ENCODE results near the gene AQP1. TPM values are rescaled to one million over a fixed set of nuclear protein-coding genes. Genes with fewer than 3 reads are reported as not detected.

Gene AQP1
- total RNA-seq, 2 donors from 2014 or later: 33.9 to 47.4 TPM

GRCh38 chr7:30871655-30872054, 40.0 kb upstream of the AQP1 start:
- DNase-seq: no peak
- Histone ChIP-seq H3K27ac (no peak overlapping the region), H3K9ac (ENCODE audit: low read depth in 2 of 2, low read length in 2 of 2) (no peak overlapping the region), H3K9me3 (no peaks in the 10 kb centered on the region), H3K4me3 (no peak overlapping the region), H3K4me1 (no peaks in the 10 kb centered on the region), H3K27me3 (no peaks in the 10 kb centered on the region), H3K36me3 (no peaks in the 10 kb centered on the region)
- intact Hi-C loops (cut with DNase I): no loop called here
- TF ChIP-seq, protein P1, sequence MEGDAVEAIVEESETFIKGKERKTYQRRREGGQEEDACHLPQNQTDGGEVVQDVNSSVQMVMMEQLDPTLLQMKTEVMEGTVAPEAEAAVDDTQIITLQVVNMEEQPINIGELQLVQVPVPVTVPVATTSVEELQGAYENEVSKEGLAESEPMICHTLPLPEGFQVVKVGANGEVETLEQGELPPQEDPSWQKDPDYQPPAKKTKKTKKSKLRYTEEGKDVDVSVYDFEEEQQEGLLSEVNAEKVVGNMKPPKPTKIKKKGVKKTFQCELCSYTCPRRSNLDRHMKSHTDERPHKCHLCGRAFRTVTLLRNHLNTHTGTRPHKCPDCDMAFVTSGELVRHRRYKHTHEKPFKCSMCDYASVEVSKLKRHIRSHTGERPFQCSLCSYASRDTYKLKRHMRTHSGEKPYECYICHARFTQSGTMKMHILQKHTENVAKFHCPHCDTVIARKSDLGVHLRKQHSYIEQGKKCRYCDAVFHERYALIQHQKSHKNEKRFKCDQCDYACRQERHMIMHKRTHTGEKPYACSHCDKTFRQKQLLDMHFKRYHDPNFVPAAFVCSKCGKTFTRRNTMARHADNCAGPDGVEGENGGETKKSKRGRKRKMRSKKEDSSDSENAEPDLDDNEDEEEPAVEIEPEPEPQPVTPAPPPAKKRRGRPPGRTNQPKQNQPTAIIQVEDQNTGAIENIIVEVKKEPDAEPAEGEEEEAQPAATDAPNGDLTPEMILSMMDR (IDR thresholded peaks at IDR 0.05): no peak

DNA sequence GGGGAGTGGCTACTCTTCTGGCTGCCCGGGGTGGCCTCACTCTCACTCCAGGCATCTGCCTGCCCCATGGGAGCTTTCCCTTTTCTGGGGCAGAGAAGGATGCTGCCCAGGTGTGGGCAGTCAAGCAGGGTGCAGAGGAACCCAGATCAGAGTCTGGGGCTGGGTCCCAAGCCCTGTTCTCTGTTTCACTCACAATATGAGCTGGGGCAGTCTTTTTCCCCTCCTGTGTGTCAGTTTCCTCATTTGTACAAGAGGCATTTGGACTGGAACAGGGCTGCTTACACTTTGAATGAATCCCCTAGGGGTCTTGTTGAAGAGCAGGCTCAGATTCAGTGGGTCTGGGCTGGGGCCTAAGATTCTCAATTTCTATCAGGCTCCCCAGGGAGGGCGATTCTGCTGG, 38.4 kb upstream of the AQP1 start:
- Histone ChIP-seq H3K9me3 (no peaks in the 10 kb centered on the region), H3K9ac (ENCODE audit: low read depth in 2 of 2, low read length in 2 of 2) (no peak overlapping the region), H3K36me3 (no peaks in the 10 kb centered on the region), H3K27me3 (no peaks in the 10 kb centered on the region), H3K4me1 (no peaks in the 10 kb centered on the region), H3K27ac (no peak overlapping the region), H3K4me3 (no peak overlapping the region)
- no peak for DNase-seq
- intact Hi-C loops (cut with DNase I): no loop called here
- TF ChIP-seq, protein P1 (IDR thresholded peaks at IDR 0.05): no peak

DNA sequence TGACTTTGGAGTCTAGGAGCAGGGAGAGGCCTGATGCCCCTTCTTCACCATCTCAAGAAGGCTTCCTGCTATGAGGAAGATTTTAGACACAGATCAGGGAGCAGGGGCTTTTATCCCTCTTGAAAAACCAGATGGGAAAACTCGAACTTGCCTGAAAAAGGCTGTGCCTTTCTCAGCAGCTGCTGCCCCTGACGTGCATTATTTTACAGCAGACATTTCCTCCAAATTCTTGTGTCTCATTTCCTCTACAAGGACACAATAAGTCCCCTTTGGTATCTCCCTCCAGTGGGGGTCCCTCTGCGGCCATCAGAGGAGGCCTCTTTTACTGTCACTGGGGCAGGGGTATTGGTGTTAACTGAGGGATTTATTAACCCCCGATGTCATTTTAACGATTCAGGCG, 38.0 kb upstream of the AQP1 start:
- H3K9ac ChIP-seq (ENCODE audit: low read depth in 2 of 2, low read length in 2 of 2): no peak overlapping the region
- TF ChIP-seq, protein P1 (IDR thresholded peaks at IDR 0.05): no peak
- intact Hi-C loops (cut with DNase I): no loop called here
- DNase-seq: no peak
- H3K36me3 ChIP-seq: no peaks in the 10 kb centered on the region
- no peaks in the 10 kb centered on the region for H3K9me3 ChIP-seq
- no peaks in the 10 kb centered on the region for H3K4me1 ChIP-seq
- no peak overlapping the region for H3K4me3 ChIP-seq
- no peak overlapping the region for H3K27ac ChIP-seq
- H3K27me3 ChIP-seq: no peaks in the 10 kb centered on the region

DNA sequence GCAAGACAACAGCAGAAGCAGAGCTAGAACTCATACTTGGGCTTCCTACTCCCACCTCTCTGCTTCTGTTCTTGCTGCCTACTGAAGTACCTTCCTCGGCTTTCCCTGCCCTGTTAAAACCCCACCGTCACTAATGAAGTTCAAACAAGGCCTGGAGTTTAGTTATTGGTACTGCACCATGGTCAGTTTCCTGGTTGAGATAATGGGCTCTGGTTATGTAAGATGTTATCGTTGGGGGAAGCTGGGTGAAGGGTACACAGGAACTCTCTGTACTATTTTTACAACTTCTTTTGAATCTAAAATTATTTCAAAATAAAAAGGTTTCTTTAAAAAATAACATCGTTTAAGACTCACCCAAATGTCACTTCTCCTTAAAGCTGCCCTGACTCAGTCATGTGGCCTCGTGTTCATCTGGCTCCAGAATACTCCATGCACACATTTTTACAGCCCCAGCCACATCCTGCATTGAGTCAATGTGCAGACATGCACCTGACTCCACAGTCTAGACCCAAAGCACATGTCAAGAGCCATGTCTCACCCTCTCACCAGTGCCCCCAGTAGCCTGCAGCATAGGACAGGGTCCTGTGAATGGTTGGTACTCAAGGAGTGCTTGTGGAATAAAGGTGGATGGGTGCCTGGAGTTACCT, 36.9 kb upstream of the AQP1 start:
- DNase-seq: no peak
- H3K36me3 ChIP-seq: no peaks in the 10 kb centered on the region
- no peaks in the 10 kb centered on the region for H3K4me1 ChIP-seq
- H3K4me3 ChIP-seq: no peak overlapping the region
- H3K27me3 ChIP-seq: no peaks in the 10 kb centered on the region
- no peak overlapping the region for H3K27ac ChIP-seq
- no peak overlapping the region for H3K9ac ChIP-seq (ENCODE audit: low read depth in 2 of 2, low read length in 2 of 2)
- intact Hi-C loops (cut with DNase I): no loop called here
- H3K9me3 ChIP-seq: no peaks in the 10 kb centered on the region
- TF ChIP-seq, protein P1 (IDR thresholded peaks at IDR 0.05): no peak

DNA sequence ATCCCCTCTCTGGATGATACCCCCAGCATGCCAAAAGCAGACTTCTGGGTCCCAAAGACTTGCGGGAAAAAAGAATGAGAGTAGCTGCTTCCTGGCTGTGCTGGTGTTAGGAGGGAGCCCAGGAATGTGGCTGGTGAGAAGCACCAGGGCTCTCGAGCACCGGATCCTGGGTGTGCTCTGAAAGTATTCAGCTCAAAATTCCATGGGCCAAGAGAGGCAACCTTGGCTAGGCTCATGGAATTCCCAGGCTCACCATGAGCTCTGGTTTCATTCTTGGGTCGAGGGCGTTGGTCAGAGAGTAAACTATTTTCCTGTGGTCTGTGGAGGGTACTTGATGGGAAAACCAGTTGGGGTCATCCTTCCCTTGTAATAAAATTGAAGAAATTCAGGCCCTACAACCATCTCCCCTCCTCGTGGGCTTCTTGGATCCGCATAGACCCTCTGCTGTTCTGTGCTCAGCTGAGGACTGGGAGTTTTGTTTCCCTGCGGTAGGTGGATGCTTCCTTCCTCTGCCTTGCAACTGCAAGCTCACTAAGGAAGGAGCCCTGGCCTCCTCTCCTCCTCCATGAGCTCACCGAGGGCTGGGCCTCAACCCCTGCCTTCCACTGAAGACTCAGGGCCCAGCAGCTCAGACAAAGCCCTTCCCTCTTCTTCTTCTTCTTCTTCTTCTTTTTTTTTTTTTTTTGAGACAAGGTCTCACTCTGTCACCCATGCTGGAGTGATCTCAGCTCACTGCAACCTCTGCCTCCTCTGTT, 34.5 kb upstream of the AQP1 start:
- Histone ChIP-seq H3K9ac (ENCODE audit: low read depth in 2 of 2, low read length in 2 of 2) (no peak overlapping the region), H3K4me1 (no peaks in the 10 kb centered on the region), H3K9me3 (no peaks in the 10 kb centered on the region), H3K27ac (no peak overlapping the region), H3K27me3 (no peaks in the 10 kb centered on the region), H3K4me3 (no peak overlapping the region), H3K36me3 (no peaks in the 10 kb centered on the region)
- intact Hi-C loops (cut with DNase I): no loop called here
- TF ChIP-seq, protein P1 (IDR thresholded peaks at IDR 0.05): no peak
- DNase-seq: no peak
